ENCODE measurements around the gene RPRD1A. TPM values are rescaled to one million over a fixed set of nuclear protein-coding genes. Genes with fewer than 3 reads are reported as not detected.
"Not testable (repeated sequence)": the region's sequence is repeated elsewhere in the genome, so short reads cannot be mapped to it uniquely, and the experiment has no call there.

The RPRD1A gene
- total RNA-seq, 1 donor, result 34.3 TPM

- Histone ChIP-seq H3K4me1 (ENCODE audit: insufficient read depth, low read length) (no peaks in the 10 kb centered on the region), H3K4me3 (ENCODE audit: low read length) (no peak overlapping the region), H3K9me3 (ENCODE audit: low read depth, low read length) (no peaks in the 10 kb centered on the region), H3K27me3 (ENCODE audit: insufficient read depth, low read length) (no peaks in the 10 kb centered on the region)
These were observed 42.3 kb downstream of the RPRD1A start for GRCh38 chr18:36025025-36025424.

- not testable (repeated sequence) for H3K27me3 ChIP-seq (ENCODE audit: insufficient read depth, low read length); H3K9me3 ChIP-seq (ENCODE audit: low read depth, low read length); H3K4me3 ChIP-seq (ENCODE audit: low read length); H3K4me1 ChIP-seq (ENCODE audit: insufficient read depth, low read length)
These were observed 43.1 kb downstream of the RPRD1A start for GRCh38 chr18:36024241-36024640.

- no peaks in the 10 kb centered on the region for H3K9me3 ChIP-seq (ENCODE audit: low read depth, low read length)
- H3K4me3 ChIP-seq (ENCODE audit: low read length), result no peak overlapping the region
- H3K4me1 ChIP-seq (ENCODE audit: insufficient read depth, low read length), result no peaks in the 10 kb centered on the region
- H3K27me3 ChIP-seq (ENCODE audit: insufficient read depth, low read length), result no peaks in the 10 kb centered on the region
These were observed 44.0 kb downstream of the RPRD1A start for GRCh38 chr18:36023336-36023735.

- Histone ChIP-seq H3K27me3 (ENCODE audit: insufficient read depth, low read length) (no peaks in the 10 kb centered on the region), H3K9me3 (ENCODE audit: low read depth, low read length) (no peaks in the 10 kb centered on the region), H3K4me3 (ENCODE audit: low read length) (no peak overlapping the region), H3K4me1 (ENCODE audit: insufficient read depth, low read length) (peaks cover 3% of the 10 kb centered on the region)
These were observed 47.1 kb downstream of the RPRD1A start for GRCh38 chr18:36020174-36020711.

GRCh38 chr18:36017232-36017631 is 50.1 kb downstream of the RPRD1A start:
- H3K27me3 ChIP-seq (ENCODE audit: insufficient read depth, low read length), result no peaks in the 10 kb centered on the region
- no peaks in the 10 kb centered on the region for H3K9me3 ChIP-seq (ENCODE audit: low read depth, low read length)
- no peak overlapping the region for H3K4me3 ChIP-seq (ENCODE audit: low read length)
- H3K4me1 ChIP-seq (ENCODE audit: insufficient read depth, low read length), result peaks cover 4% of the 10 kb centered on the region

GRCh38 chr18:36015629-36016028 is 51.7 kb downstream of the RPRD1A start:
- Histone ChIP-seq H3K4me1 (ENCODE audit: insufficient read depth, low read length) (peaks cover 4% of the 10 kb centered on the region), H3K4me3 (ENCODE audit: low read length) (no peak overlapping the region), H3K27me3 (ENCODE audit: insufficient read depth, low read length) (no peaks in the 10 kb centered on the region), H3K9me3 (ENCODE audit: low read depth, low read length) (no peaks in the 10 kb centered on the region)

GRCh38 chr18:36012891-36013290 is 54.5 kb downstream of the RPRD1A start:
- Histone ChIP-seq H3K4me1 (ENCODE audit: insufficient read depth, low read length) (peaks cover 4% of the 10 kb centered on the region), H3K4me3 (ENCODE audit: low read length) (no peak overlapping the region), H3K9me3 (ENCODE audit: low read depth, low read length) (no peaks in the 10 kb centered on the region), H3K27me3 (ENCODE audit: insufficient read depth, low read length) (no peaks in the 10 kb centered on the region)

GRCh38 chr18:36009214-36009613 is 58.1 kb downstream of the RPRD1A start:
- Histone ChIP-seq H3K27me3 (ENCODE audit: insufficient read depth, low read length) (no peaks in the 10 kb centered on the region), H3K9me3 (ENCODE audit: low read depth, low read length) (no peaks in the 10 kb centered on the region), H3K4me3 (ENCODE audit: low read length) (no peak overlapping the region), H3K4me1 (ENCODE audit: insufficient read depth, low read length) (no peaks in the 10 kb centered on the region)

- Histone ChIP-seq H3K9me3 (ENCODE audit: low read depth, low read length) (no peaks in the 10 kb centered on the region), H3K4me3 (ENCODE audit: low read length) (no peak overlapping the region), H3K27me3 (ENCODE audit: insufficient read depth, low read length) (no peaks in the 10 kb centered on the region), H3K4me1 (ENCODE audit: insufficient read depth, low read length) (no peaks in the 10 kb centered on the region)
These were observed 60.4 kb downstream of the RPRD1A start for GRCh38 chr18:36006997-36007396.

GRCh38 chr18:35999925-36000324 is 67.4 kb downstream of the RPRD1A start:
- H3K4me3 ChIP-seq (ENCODE audit: low read length), result no peak overlapping the region
- no peaks in the 10 kb centered on the region for H3K27me3 ChIP-seq (ENCODE audit: insufficient read depth, low read length)
- H3K9me3 ChIP-seq (ENCODE audit: low read depth, low read length), result no peaks in the 10 kb centered on the region
- H3K4me1 ChIP-seq (ENCODE audit: insufficient read depth, low read length), result no peaks in the 10 kb centered on the region

- no peak overlapping the region for H3K4me3 ChIP-seq (ENCODE audit: low read length)
- no peaks in the 10 kb centered on the region for H3K9me3 ChIP-seq (ENCODE audit: low read depth, low read length)
- H3K27me3 ChIP-seq (ENCODE audit: insufficient read depth, low read length), result no peaks in the 10 kb centered on the region
- no peaks in the 10 kb centered on the region for H3K4me1 ChIP-seq (ENCODE audit: insufficient read depth, low read length)
These were observed 68.4 kb downstream of the RPRD1A start for GRCh38 chr18:35998967-35999366.

- Histone ChIP-seq H3K4me3 (ENCODE audit: low read length) (no peak overlapping the region), H3K9me3 (ENCODE audit: low read depth, low read length) (no peaks in the 10 kb centered on the region), H3K4me1 (ENCODE audit: insufficient read depth, low read length) (no peaks in the 10 kb centered on the region), H3K27me3 (ENCODE audit: insufficient read depth, low read length) (no peaks in the 10 kb centered on the region)
These were observed 74.3 kb downstream of the RPRD1A start for GRCh38 chr18:35993013-35993412.

- no peak overlapping the region for H3K4me3 ChIP-seq (ENCODE audit: low read length)
- H3K4me1 ChIP-seq (ENCODE audit: insufficient read depth, low read length), result no peaks in the 10 kb centered on the region
- no peaks in the 10 kb centered on the region for H3K9me3 ChIP-seq (ENCODE audit: low read depth, low read length)
- H3K27me3 ChIP-seq (ENCODE audit: insufficient read depth, low read length), result no peaks in the 10 kb centered on the region
These were observed 75.7 kb downstream of the RPRD1A start for GRCh38 chr18:35991696-35992095.

GRCh38 chr18:35983818-35984217 is 83.5 kb downstream of the RPRD1A start:
- Histone ChIP-seq H3K9me3 (ENCODE audit: low read depth, low read length) (no peaks in the 10 kb centered on the region), H3K27me3 (ENCODE audit: insufficient read depth, low read length) (no peaks in the 10 kb centered on the region), H3K4me1 (ENCODE audit: insufficient read depth, low read length) (peaks cover 6% of the 10 kb centered on the region), H3K4me3 (ENCODE audit: low read length) (no peak overlapping the region)

- Histone ChIP-seq H3K4me3 (ENCODE audit: low read length) (no peak overlapping the region), H3K4me1 (ENCODE audit: insufficient read depth, low read length) (peaks cover 6% of the 10 kb centered on the region), H3K9me3 (ENCODE audit: low read depth, low read length) (no peaks in the 10 kb centered on the region)
These were observed 84.2 kb downstream of the RPRD1A start for GRCh38 chr18:35983147-35983546.

GRCh38 chr18:35982409-35983114 is 84.8 kb downstream of the RPRD1A start:
- H3K4me1 ChIP-seq (ENCODE audit: insufficient read depth, low read length), result peaks cover 6% of the 10 kb centered on the region
- H3K27me3 ChIP-seq (ENCODE audit: insufficient read depth, low read length), result no peaks in the 10 kb centered on the region
- H3K4me3 ChIP-seq (ENCODE audit: low read length), result no peak overlapping the region
- no peaks in the 10 kb centered on the region for H3K9me3 ChIP-seq (ENCODE audit: low read depth, low read length)

More at GRCh38 chr18:35983147-35983546, 84.2 kb downstream of the RPRD1A start:
- no peaks in the 10 kb centered on the region for H3K27me3 ChIP-seq (ENCODE audit: insufficient read depth, low read length)

Measured in mononuclear cell (primary cell).